Neuronal stem cell (in vitro differentiated cells): ENCODE data around the gene NAT14.

Source experiments
- DNase-seq: peaks from one replicate; pipeline ENCODE4 v3.0.0-alpha.2; 2013; ENCODE audit warnings: low spot score
- H2AFZ ChIP-seq: one replicate; pipeline ENCODE4 v1.6.1; 2013; ENCODE audit warnings: mild to moderate bottlenecking, low read length, inconsistent platforms
- H2AK5ac ChIP-seq: 2 replicates; pipeline ENCODE4 v1.6.1; 2013; ENCODE audit warnings: low read depth, mild to moderate bottlenecking, inconsistent platforms, low read length, moderate library complexity, mixed read lengths
- H2BK120ac ChIP-seq: 2 replicates; pipeline ENCODE4 v1.6.1; 2013; ENCODE audit warnings: low read depth, mild to moderate bottlenecking, inconsistent platforms, low read length, moderate library complexity, mixed read lengths
- H2BK12ac ChIP-seq: one replicate; pipeline ENCODE4 v1.6.1; 2013; ENCODE audit warnings: low read length, inconsistent platforms
- H2BK15ac ChIP-seq: 2 replicates; pipeline ENCODE4 v1.6.1; 2013; ENCODE audit warnings: mild to moderate bottlenecking, low read length, inconsistent platforms, mixed read lengths
- H2BK5ac ChIP-seq: one replicate; pipeline ENCODE4 v1.6.1; 2013; ENCODE audit warnings: inconsistent platforms, mild to moderate bottlenecking, low read length, moderate library complexity
- H3K14ac ChIP-seq: one replicate; pipeline ENCODE4 v1.6.1; 2013; ENCODE audit warnings: low read length, inconsistent platforms
- H3K18ac ChIP-seq: 2 replicates; pipeline ENCODE4 v1.6.1; 2013; ENCODE audit warnings: low read length, inconsistent platforms
- H3K23ac ChIP-seq: 2 replicates; pipeline ENCODE4 v1.6.1; 2013; ENCODE audit warnings: low read depth, mild to moderate bottlenecking, mixed read lengths, low read length, inconsistent platforms; ENCODE audit not compliant: poor library complexity
- H3K27ac ChIP-seq: replicated peaks from 3 replicates; pipeline ENCODE4 v1.5.1; 2013; ENCODE audit warnings: low read length, inconsistent platforms
- H3K27me3 ChIP-seq, 3 experiments: 2 replicates each; pipeline ENCODE4 v1.6.1; 2013; ENCODE audit warnings: low read length in 3 of 3, mild to moderate bottlenecking in 2 of 3, inconsistent platforms in 1 of 3, low read depth in 1 of 3, mixed read lengths in 1 of 3, moderate library complexity in 1 of 3; ENCODE audit not compliant: control insufficient read depth in 3 of 3, insufficient read depth in 3 of 3
- H3K36me3 ChIP-seq, 2 donors: replicated peaks in 1 of 2; 2 replicates each; pipeline ENCODE4 v1.6.1; 2013; ENCODE audit warnings: low read length in 2 of 2; ENCODE audit not compliant: control insufficient read depth in 2 of 2, insufficient read depth in 2 of 2
- H3K4ac ChIP-seq: 2 replicates; pipeline ENCODE4 v1.6.1; 2013; ENCODE audit warnings: inconsistent platforms, mild to moderate bottlenecking, low read length, moderate library complexity
- H3K4me1 ChIP-seq, 2 donors: 1 replicate in 1 of 2; 2 replicates in 1 of 2; pipeline ENCODE4 v1.6.1; 2013; ENCODE audit warnings: low read length in 2 of 2, low read depth in 1 of 2; ENCODE audit not compliant: control insufficient read depth in 2 of 2, insufficient read depth in 1 of 2
- H3K4me2 ChIP-seq: one replicate; pipeline ENCODE4 v1.6.1; 2013; ENCODE audit warnings: mild to moderate bottlenecking, low read length, inconsistent platforms; ENCODE audit not compliant: insufficient read depth, poor library complexity, severe bottlenecking
- H3K4me3 ChIP-seq, 2 donors: 2 replicates each; pipeline ENCODE4 v1.5.1; 2013; ENCODE audit warnings: low read length in 2 of 2, mild to moderate bottlenecking in 2 of 2, inconsistent platforms in 1 of 2, moderate library complexity in 1 of 2
- H3K79me1 ChIP-seq: one replicate; pipeline ENCODE4 v1.6.1; 2013; ENCODE audit warnings: low read depth, mild to moderate bottlenecking, inconsistent platforms, low read length, moderate library complexity
- H3K9ac ChIP-seq: one replicate; pipeline ENCODE4 v1.6.1; 2013; ENCODE audit warnings: mild to moderate bottlenecking, low read depth, low read length, inconsistent platforms; ENCODE audit not compliant: poor library complexity
- H3K9me3 ChIP-seq, 2 donors: replicated peaks in 1 of 2; 2 replicates each; pipeline versions ENCODE3 to v1.6.1; 2013; ENCODE audit warnings: low read length in 2 of 2, mild to moderate bottlenecking in 2 of 2, inconsistent platforms in 1 of 2, low read depth in 1 of 2, mixed read lengths in 1 of 2, moderate library complexity in 1 of 2; ENCODE audit not compliant: control insufficient read depth in 2 of 2, insufficient read depth in 1 of 2
- H4K8ac ChIP-seq: one replicate; pipeline ENCODE4 v1.6.1; 2013; ENCODE audit warnings: low read depth, mild to moderate bottlenecking, inconsistent platforms, low read length, moderate library complexity
- H4K91ac ChIP-seq: one replicate; pipeline ENCODE4 v1.6.1; 2013; ENCODE audit warnings: low read length, low read depth, mild to moderate bottlenecking, inconsistent platforms; ENCODE audit not compliant: poor library complexity
- WGBS, 2 donors: extraction: QIAGEN DNeasy Blood & Tissue Kit; methylation state at CpG; one replicate each; pipeline ENCODE4 v1.1.7; 2013; ENCODE audit warnings: missing lambda C conversion rate in 2 of 2, mixed read lengths in 1 of 2; ENCODE audit not compliant: insufficient read length in 2 of 2, insufficient replicate concordance in 1 of 2; ENCODE audit errors: extremely low coverage in 2 of 2; 5-methylcytosine and 5-hydroxymethylcytosine counted together

NAT14 gene

DNA sequence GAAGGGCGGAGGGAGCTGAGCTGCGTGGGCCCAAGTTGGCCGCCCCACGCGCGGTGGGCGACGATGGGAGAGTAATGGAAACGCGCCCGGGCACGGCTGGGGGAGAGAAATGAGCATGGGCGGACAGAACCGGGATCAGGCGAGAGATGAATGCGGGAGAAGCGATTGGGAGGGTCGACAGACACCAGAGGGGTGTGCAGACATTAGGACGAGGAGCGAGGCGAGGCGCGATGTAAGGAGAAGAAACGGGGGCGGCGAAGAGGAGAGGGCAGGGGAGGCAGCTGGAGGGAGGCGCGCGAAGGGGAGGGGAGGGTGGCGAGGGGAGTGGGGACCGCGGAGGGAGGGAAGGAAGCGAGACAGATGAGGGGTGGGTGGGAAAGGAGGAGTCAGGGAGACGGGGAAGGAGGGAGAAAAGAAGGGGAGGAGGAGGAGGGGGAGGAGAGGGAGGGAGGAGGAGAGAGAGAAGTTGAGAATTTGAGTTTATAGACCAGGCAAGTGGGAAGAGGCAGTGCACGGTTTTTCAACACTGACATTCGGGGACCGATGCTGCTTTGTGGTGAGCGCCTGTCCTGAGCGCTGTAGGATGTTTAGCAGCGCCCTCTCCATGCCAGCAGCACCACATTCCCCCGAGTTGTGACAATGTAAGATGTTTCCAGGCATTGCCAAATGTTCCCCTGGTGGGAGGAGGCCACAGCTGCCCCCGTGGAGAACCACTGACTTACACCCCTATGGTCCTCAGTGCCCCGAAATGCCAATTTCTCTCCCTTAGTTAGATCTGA, 41.8 kb upstream of the NAT14 start, which contains the start of gene SHISA7:
SHISA7 (minus strand) TSS at position 256 of the 779 bp plus-strand sequence. CDS start 437 bp downstream, outside the sequence.
- peak within 1 kb of the TSS; percentile 75 for H3K18ac ChIP-seq
- peaks cover 6 to 15% of the 10 kb centered on the region in 2 donors for H3K4me1 ChIP-seq
- H3K4ac ChIP-seq, result no peak within 1 kb of the TSS
- no peak within 1 kb of the TSS for H4K91ac ChIP-seq
- peaks cover 32 to 93% (median 77%) of the 10 kb centered on the region in 3 experiments for H3K27me3 ChIP-seq
- no peaks in the 10 kb centered on the region for H3K36me3 ChIP-seq
- H3K79me1 ChIP-seq, result peaks cover under 1% of the 10 kb centered on the region
- H2BK15ac ChIP-seq, result peak within 1 kb of the TSS; percentile 21
- no peak within 1 kb of the TSS for H2BK120ac ChIP-seq
- peak within 1 kb of the TSS; percentile 38 for H3K4me2 ChIP-seq
- H2AFZ ChIP-seq, result peak within 1 kb of the TSS; percentile 71
- H3K9me3 ChIP-seq, result peaks cover 0 to 4% of the 10 kb centered on the region in 2 donors
- no peak for DNase-seq
- peak within 1 kb of the TSS; percentile 83 for H3K23ac ChIP-seq
- no peak within 1 kb of the TSS for H3K27ac ChIP-seq
- H2BK5ac ChIP-seq, result no peak within 1 kb of the TSS
- no CpG with 5 or more reads among the region's 43 CpGs for WGBS, 2 donors
- H3K14ac ChIP-seq, result no peak within 1 kb of the TSS
- peak within 1 kb of the TSS in 1 of 2 donors; percentile 15 for H3K4me3 ChIP-seq
- peak within 1 kb of the TSS; percentile 55 for H4K8ac ChIP-seq
- no peak within 1 kb of the TSS for H2BK12ac ChIP-seq
- no peak within 1 kb of the TSS for H2AK5ac ChIP-seq
- H3K9ac ChIP-seq, result peak within 1 kb of the TSS; percentile 55

- Histone ChIP-seq H3K4me2 (no peak overlapping the region), H2BK12ac (no peak overlapping the region), H4K91ac (no peak overlapping the region), H3K27ac (no peak overlapping the region), H3K9ac (no peak overlapping the region), H2BK15ac (peak overlapping the region; percentile 21), H3K14ac (no peak overlapping the region), H3K4ac (no peak overlapping the region), H3K4me1 (peaks cover 6 to 15% of the 10 kb centered on the region in 2 donors), H2AFZ (no peak overlapping the region), H3K18ac (no peak overlapping the region), H3K36me3 (no peaks in the 10 kb centered on the region), H3K4me3 (no peak overlapping the region), H2BK5ac (no peak overlapping the region), H4K8ac (no peak overlapping the region), H3K79me1 (peaks cover 2% of the 10 kb centered on the region), H2BK120ac (no peak overlapping the region), H2AK5ac (no peak overlapping the region), H3K9me3 (peaks cover 0 to 3% of the 10 kb centered on the region in 2 donors), H3K23ac (peak overlapping the region; percentile 3), H3K27me3 (peaks cover 32 to 91% (median 69%) of the 10 kb centered on the region in 3 experiments)
- WGBS, 2 donors, result no CpG with 5 or more reads among the region's 18 CpGs
- no peak for DNase-seq
Observed at GRCh38 chr19:55443824-55444480, 41.0 kb upstream of the NAT14 start.

- Histone ChIP-seq H3K14ac (no peak overlapping the region), H3K9ac (no peak overlapping the region), H3K27me3 (peaks cover 36 to 91% (median 63%) of the 10 kb centered on the region in 3 experiments), H2AK5ac (no peak overlapping the region), H2BK120ac (no peak overlapping the region), H3K4me3 (no peak overlapping the region), H4K8ac (no peak overlapping the region), H3K23ac (no peak overlapping the region), H3K79me1 (peaks cover 2% of the 10 kb centered on the region), H2BK5ac (no peak overlapping the region), H3K9me3 (peaks cover 0 to 2% of the 10 kb centered on the region in 2 donors), H4K91ac (no peak overlapping the region), H3K18ac (no peak overlapping the region), H3K4me1 (peaks cover 9 to 19% of the 10 kb centered on the region in 2 donors), H2BK15ac (no peak overlapping the region), H3K27ac (no peak overlapping the region), H3K36me3 (no peaks in the 10 kb centered on the region), H3K4ac (no peak overlapping the region), H2AFZ (no peak overlapping the region), H2BK12ac (no peak overlapping the region), H3K4me2 (no peak overlapping the region)
- no peak for DNase-seq
- no CpG with 5 or more reads among the region's 11 CpGs for WGBS, 2 donors
Observed at GRCh38 chr19:55444646-55445045, 40.3 kb upstream of the NAT14 start.

- Histone ChIP-seq H3K4me3 (no peak overlapping the region), H2BK15ac (no peak overlapping the region), H3K27me3 (peaks cover 29 to 90% (median 56%) of the 10 kb centered on the region in 3 experiments), H3K79me1 (peaks cover 2% of the 10 kb centered on the region), H4K8ac (no peak overlapping the region), H2BK120ac (no peak overlapping the region), H3K18ac (no peak overlapping the region), H3K9ac (no peak overlapping the region), H2AK5ac (no peak overlapping the region), H3K4me2 (no peak overlapping the region), H2BK5ac (no peak overlapping the region), H3K36me3 (no peaks in the 10 kb centered on the region), H2AFZ (no peak overlapping the region), H3K27ac (no peak overlapping the region), H4K91ac (no peak overlapping the region), H3K9me3 (peaks cover 0 to 2% of the 10 kb centered on the region in 2 donors), H3K4ac (no peak overlapping the region), H3K14ac (no peak overlapping the region), H3K23ac (no peak overlapping the region), H3K4me1 (peaks cover 9 to 22% of the 10 kb centered on the region in 2 donors), H2BK12ac (no peak overlapping the region)
- no CpG with 5 or more reads among the region's 8 CpGs for WGBS, 2 donors
- DNase-seq, result no peak
Observed at GRCh38 chr19:55446060-55446459, 38.9 kb upstream of the NAT14 start.
